Mesenteric fat pad (tissue), 1 donor: ENCODE measurements around the gene NT5DC3. TPM values are rescaled to one million over a fixed set of nuclear protein-coding genes. Genes with fewer than 3 reads are reported as not detected.
"Not testable (repeated sequence)": the region's sequence is repeated elsewhere in the genome, so short reads cannot be mapped to it uniquely, and the experiment has no call there.

Experiments used
- DNase-seq: peaks from one replicate; pipeline ENCODE4 v3.0.0-alpha.2; 2020; ENCODE audit warnings: low spot score
- total RNA-seq: library from RNA; stranded (reverse); fragmentation: NEBNext Ultra II Directional; extraction: Animal tissue kit (Norgen Biotek cat#: 25700); gene quantifications from one replicate; pipeline ENCODE4 v1.2.1, GENCODE V29; 2021
- donor health status: DM: yes; HTN: yes; CAD: no.

NT5DC3 gene
- total RNA-seq, 1 donor from 2014 or later, result 7.1 TPM

DNA sequence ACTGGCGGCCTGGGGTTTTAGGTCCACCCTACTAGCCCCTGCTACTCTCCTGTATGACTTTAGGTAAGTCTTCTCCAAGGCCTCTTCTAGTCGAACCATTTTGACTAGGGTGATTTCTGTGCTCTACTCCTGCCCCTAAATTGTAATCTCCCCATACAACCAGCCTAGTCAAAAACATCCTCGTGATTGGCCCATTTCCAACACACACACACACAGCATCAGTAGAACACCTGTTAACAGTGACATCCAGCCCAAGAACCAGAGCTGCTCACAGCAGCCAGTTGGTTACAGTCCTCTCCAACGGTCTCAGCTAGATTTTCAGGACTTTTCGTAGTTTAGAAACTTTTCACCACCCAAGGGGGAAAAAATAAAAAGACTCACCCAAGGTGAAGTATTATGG, 30.9 kb downstream of the NT5DC3 start:
- no peak for DNase-seq

DNA sequence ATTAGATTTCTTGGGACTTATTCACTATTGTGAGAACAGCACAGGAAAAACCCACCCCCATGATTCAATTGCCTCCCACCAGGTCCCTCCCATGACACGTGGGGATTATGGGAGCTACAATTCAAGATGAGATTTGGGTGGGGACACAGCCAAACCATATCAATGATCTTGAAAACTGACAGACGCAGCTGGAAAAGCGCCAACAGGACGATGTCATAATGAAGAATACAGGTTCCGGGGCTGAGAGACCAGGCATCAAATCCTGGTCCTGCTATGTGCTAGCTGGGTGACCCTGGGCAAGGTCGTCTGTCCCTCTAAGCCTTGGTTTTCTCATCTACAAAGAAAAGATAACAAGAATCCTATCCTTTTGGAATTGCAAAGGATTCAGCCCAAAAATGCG, 31.4 kb downstream of the NT5DC3 start:
- not testable (repeated sequence) for DNase-seq

DNA sequence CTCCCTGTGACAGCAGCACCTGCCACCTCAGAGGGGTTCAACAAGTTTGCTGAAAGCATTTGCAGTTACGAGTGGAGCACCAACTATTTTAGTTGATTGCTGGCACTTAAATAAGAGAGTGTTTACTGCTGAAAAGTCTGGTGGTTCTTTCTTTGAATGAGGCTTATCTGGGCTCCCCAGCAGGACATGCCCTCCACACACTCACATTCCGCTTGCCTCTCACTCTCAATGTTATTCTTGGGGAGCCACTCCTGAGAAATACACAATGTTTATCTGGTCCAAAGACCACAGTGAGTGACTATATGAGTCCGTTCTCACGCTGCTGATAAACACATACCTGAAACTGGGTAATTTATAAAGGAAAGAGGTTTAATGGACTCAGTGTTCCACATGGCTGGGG, 31.9 kb downstream of the NT5DC3 start:
- no peak for DNase-seq

DNA sequence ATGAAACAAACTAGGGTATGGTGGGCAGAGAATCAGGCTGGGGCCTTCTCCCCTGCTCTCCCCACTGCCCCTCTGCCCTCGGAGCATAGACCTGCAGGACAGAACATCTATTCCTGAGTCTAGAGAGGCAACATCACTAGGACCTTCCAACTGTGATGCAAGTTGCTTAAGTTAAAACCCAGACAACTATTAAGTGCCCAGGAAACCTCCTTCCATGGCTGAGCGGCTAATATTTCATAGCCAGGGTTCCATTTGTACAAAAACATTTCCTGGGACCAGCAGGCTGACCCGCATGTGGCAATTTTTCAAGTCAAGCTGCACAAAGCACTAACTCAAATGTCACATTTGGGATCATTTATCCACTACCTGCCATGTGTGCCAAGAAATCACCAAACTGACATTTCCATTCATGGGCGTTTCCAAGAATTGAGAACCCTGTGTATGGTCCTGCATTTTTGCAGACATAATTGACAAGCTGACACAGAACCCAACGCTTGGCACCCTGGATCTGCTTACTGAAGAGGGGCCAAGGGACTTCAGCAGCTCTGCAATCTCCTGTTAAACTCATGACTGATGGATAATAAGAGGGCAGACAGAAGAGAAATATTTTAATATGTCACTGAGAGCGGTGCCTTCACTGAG, 32.7 kb downstream of the NT5DC3 start:
- no peak for DNase-seq

DNA sequence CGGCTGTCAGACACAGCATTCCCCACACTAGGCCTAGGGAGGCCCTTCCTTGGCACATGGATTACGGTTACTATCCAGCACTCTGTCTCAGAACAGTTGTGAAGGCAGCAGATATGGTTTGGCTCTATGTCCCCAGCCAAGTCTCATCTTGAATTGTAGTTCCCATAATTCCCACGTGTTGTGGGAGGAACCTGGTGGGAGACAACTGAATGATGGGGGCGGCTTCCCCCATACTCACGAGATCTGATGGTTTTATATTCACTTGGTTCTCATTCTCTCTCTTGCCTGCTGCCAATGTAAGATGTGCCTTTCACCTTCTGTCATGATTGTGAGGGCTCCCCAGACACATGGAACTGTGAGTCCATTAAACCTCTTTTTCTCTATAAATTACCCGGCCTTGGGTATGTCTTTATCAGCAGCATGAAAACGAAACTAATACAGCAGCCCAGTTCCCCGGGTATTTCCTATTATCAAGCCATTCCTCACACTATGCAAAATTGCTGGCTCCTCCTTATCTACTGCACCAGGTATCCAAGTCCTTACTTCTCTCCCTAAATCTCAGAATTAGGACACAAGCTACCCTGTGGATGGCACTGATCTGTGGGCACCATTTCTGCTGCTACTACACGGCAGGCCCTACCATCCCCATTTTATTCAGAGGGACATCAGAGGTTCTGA, 33.3 kb downstream of the NT5DC3 start:
- no peak for DNase-seq

DNA sequence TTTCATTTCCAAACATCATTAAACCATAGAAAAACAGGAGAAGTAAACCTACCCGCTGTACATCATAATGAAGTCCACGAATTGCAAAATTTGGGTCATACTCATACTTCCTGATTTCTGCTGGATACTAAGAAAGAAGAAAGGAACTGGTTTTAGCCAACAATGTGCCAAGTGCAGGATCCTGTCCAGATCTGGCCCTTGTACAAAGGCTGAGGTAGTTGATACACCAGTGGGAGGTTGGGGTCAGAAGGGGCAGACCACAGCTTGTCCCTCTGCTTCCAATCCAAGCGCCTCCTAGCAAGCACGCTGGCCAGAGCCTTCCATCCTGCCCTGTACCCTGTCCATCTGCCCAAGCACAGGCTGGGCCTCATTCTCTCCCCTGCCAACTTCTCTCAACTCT, 34.2 kb downstream of the NT5DC3 start:
- no peak for DNase-seq

DNA sequence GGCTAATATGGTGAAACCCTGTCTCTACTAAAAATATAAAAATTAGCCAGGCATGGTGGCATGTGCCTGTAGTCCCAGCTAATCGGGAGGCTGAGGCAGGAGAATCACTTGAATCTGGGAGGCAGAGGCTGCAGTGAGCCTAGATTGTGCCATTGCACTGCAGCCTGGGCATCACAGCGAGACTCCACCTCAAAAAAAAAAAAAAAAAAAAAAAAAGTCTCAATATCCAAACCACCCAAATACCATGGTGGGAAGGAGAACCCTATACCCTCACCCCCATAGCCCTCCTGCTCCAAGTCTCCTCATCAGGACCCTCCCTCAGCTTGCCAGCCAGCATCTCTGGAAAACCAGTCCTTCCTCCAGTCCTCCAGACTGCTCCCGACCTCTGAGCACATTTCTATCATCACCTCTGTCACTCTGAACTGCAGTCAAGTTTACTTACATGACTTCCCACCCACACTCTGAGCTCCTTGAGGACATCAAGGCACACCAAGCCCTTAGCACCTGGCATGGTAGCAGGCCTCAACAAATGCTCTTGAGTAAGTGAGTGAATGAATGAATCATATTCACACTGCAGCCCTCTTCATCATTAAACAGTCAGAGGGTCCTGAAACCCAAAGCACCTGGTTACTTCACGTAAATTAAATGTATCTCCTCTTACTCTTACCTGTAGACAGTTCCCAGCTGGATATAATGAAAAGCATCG, 35.2 kb downstream of the NT5DC3 start:
- DNase-seq, result no peak

DNA sequence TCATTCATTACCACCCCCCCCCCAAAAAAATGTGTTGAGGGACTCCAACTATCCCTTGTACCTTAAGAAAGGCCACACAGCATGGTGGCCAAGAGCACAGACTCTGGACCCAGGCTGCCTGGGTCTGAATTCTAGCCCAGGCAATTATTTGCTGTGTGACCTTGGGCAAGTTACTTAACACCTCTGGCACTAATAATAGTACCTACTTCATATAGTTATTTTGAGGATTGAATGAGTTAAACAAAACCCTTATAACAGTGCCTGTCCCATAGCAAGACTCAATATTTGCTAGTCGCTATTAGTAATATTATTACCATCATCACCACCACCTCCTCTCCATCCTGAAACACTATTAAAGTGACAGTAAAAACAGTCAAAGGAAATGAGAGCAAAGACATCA, 37.2 kb downstream of the NT5DC3 start:
- no peak for DNase-seq

DNA sequence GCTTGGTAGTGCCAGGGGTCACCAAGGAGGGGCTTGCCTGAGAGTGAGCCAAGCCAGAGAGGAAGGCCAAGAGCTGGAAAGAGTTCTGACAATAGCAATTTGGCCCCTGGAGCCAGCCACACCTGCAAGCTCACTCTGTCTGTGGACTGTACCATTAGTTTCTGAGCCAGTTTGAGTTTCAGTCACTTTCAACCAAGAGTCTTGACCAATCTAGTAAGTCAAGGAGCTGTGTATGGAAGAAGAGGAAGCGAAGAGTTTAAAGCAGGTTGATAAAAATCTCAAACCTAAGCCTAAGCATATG, 38.5 kb downstream of the NT5DC3 start:
- no peak for DNase-seq

DNA sequence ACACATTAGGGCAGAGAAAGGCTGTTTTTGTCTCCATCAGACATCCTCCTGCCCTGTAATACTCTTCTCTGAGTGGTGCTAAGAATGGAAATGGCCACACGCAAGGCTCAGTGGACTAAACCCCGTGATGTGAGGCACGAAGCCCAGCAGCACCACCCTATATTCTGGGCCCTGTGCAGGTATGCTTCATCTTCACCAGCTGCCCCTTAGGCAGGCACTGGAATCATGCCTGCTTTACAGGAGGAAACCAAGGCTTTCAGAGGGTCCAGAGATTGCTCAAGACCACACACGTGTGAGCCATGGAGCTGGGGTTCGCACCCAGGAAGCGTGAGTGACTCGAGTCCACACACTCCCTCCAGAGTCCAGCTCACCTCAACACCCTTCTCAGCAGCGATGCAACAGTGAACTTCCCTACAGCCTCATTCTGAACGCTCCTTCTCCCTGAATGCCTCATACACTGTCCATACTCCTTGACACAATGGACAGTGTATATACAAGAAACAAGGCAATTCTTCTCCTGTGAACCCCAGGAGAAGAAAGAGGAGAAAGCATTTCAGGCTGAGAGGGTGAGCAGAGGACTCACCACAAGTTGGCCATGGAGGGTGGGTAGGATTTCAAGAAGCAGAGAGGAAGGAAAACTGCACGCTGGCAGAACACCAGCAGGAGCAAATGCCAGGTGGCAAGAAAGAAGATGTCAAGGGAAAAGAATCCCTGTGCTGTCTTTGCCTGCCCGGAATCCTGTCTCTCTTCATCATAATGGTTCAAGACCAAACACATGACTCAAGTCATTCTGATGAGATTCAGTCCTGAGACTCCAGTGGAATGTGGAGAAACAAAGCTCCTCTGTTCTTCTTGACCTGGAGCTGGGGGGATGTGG, 39.1 kb downstream of the NT5DC3 start:
- DNase-seq, result no peak

DNA sequence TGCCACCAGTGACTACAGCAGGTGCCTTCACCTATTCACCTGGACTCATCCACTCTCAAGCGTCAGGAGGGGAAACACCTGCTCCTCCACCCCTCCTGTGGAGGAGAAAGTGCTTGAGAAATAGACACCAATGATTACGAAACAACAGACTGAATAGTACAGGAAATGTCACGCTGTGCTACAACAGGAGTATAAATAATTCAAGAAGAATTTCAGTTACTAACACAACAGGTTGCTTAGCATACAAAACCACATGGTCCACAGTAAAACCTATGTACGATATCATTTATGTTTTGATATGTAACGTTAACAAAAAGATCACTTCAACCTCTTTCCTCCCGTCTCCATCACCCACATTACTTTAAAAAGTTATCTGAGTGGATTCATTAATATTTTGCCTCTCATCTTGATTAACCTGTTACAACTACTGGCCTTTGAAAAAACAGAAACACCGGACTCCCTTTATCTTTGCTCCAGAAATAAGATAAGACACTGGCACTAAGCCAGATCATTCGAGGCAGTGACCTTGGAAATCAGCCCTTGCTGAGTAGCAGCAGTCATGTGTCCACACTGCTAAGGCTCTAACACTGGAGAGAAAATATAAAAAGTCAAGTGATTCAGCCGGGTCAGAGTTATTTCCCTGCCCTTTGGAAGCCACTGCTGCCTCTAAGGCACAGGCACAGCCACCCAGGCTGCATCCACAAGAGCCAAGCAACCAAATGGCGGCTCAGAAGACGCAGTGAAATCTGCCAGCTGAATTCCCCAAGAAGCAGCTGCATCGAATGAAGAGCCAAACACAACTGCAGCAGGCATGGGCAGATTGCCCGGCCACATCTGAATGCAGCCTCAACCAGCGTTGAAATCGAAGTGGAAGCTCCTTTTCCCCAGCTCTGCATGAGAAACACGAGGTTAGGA, 40.9 kb downstream of the NT5DC3 start:
- DNase-seq, result no peak

DNA sequence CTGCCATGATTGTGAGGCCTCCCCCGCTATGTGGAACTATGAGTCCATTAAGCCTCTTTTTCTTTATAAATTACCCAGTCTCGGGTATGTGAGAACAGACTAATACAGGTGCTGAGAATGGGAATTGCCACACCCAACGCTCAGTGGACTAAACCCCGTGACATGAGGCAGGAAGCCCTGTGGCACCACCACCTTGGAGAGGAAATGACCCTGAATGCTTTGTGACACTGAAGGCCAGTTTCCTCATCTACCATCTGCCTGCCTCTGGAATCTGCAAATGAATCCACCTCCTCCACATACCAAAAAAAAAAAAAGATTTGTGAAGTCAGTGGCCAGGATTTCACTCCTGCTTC, 41.6 kb downstream of the NT5DC3 start:
- DNase-seq, result no peak

DNA sequence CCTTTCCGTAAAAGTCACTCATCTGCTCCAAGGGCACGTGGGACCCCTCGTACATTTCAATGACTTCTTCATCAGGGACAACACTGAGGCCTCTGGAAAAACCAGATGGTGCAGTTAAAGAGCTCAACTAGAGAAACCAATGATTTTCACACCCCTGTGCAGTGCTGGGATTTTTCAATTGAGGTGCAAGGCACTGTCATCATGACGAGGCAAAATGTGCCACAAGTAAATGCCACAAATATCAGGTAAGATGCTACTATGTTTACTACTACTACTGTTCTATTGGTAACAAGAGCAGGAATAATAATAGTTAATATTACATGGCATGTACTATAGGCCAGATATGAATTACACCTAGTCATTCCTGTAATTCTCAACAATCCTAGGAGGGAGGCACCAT, 42.4 kb downstream of the NT5DC3 start:
- no peak for DNase-seq

DNA sequence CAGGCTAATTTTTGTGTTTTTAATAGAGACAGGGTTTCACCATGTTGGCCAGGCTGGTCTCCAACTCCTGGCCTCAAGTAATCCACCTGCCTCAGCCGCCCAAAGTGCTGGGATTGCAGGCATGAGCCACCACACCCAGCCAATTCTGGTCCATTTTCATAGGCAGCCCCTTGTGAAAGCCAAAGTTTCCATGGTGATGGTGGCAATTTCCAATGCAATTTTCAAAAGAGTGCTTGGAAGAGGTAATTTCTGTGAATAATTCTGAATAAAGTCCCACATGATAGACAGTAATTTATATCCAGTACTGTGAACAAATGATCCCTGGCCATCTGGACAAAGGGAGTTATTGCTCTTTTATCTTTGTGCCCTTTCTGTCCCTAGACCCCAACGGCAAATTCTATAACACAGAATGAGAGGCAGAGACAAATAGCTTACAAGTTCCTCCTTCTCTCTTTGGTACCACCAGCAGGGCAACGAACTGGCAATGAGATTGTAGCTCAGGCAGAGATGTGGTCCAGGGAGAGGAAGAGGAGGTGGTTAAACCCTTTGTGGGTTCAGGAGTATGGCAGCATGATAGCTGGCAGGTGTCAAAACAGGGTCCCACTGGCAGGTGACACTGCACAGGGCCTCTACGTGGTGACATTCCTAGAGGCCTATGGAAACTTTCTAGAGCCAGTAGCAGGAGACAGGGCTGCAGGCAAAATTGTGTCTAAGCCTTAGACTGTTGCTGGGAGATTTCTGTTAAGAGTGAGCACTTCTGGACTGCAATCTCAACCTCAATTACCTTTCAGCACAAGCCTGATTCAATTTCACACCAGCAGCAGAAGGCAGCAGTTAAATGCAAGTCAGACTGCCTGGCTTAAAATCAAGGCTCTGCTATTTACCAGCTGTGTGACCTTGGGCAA, 46.5 kb downstream of the NT5DC3 start:
- no peak for DNase-seq

DNA sequence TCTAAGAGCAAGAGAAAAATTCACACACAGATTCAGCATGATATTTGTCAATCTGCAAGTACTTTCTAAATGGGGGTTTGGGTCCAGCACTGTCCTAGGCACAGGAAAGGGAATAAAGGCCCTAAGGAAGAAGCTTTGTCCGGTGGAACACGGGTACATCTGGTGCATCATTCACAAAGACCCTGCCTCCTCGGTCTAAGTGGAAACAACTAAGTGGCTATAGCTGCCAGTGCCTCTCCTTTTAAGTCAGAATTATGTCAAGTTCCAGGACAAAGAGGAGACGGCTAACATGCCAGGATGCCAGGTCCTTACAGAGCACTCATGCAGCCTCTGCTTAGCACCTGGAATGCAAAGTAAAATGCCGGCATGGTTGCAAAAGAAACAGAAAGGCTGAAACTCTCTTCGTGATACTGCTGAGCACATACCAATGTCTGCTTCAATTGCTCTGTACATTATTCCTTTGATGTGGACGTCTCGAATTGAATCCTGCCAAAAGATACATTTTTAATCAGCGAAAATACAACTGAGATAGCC, 47.5 kb downstream of the NT5DC3 start:
- DNase-seq, result no peak

DNA sequence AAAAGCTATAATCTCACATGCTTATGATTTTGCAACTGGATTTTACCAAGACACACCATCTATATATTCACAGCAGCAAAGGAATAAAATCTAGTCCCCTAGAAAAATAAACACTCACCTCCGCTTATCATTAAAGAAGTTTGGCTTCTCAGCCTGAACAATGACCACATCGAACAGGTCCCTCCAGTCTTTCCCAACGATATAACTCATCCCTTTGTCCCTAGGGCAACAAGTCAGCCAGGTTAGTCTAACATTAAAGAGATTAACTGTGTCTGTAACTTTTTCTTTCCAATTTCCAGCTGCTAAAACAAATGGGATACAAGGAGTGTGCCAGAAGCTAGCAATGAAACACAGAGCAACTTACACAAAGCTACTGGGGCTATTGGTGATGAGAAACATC, 48.0 kb downstream of the NT5DC3 start:
- DNase-seq, result no peak

DNA sequence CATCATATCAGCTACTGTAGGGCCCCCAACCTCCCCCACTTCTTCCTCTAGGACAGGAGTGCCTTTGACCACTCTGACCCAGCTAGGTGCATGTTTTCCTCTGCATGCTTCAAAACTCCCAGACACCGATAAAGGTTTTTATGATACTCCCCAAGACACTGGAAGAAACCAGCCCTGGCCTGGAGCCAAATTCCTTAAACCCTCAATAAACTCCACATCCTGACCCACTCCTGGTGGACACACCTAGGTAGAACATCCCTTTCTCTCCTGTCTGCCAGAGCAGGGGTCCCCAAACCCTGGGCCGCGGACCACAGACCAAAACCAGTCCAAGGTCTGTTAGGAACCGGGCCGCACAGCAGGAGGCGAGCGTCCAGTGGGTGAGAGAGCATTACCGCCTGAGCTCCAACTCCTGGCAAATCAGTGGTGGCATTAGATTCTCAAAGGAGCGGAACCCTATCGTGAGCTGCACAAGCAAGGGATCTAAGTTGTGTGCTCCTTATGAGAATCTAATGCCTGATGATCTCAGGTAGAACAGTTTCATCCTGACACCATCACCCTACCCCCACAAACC, 49.6 kb downstream of the NT5DC3 start:
- no peak for DNase-seq

DNA sequence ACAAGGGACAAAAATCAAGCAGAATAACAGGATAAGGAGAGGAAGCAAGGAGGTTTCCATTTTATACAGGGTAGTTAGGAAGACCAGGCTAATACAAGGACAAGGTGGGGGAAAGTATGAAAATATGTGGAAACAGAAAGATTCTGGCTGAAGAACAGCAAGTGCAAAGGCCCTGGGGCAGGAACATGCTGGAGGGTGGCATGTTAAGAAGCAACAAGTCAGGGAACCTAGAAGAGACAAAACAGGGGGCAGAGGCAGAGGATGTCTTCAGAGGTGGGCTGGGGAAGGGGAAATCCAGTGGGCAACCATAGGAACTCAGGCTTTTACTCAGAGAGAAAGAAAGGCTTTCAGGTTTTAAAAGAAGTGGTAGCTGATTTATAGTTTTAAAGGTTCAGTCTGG, 54.8 kb downstream of the NT5DC3 start:
- DNase-seq, result no peak
